HepG2 (cell line): ENCODE data around the gene CFAP92. TPM values are rescaled to one million over a fixed set of nuclear protein-coding genes. Genes with fewer than 3 reads are reported as not detected.
"Not testable (repeated sequence)": the region's sequence is repeated elsewhere in the genome, so short reads cannot be mapped to it uniquely, and the experiment has no call there.

ENCODE experiments used
- ATAC-seq: fragments of 200-7000 bp; cut with Tn5 transposase; 3 replicates; pipeline ENCODE4 v1.9.1; 2020; ENCODE audit warnings: mild to moderate bottlenecking, moderate library complexity
- BruUV-seq: library from RNA; stranded (reverse); fragments of 400-500 nt; replicated peaks from 2 replicates; lab custom pipeline; 2021; lab: Mats Ljungman, UMichigan
- CTCF ChIA-PET: fragments of 300-600 bp; formaldehyde crosslinking; extraction: SDS; loops from one replicate; lab custom pipeline; 2021; ENCODE audit warnings: low total read pairs, inconsistent platforms, low intra/inter-chr PET ratio; lab: Yijun Ruan, JAX
- POLR2A ChIA-PET: fragments of 350-600 bp; sonication (Branson Sonifier 250); formaldehyde crosslinking; loops from one replicate; lab custom pipeline; 2020; ENCODE audit warnings: antibody characterized with exemption, inconsistent platforms; lab: Yijun Ruan, JAX
- DNase-seq: peaks from one replicate; pipeline ENCODE4 v3.0.0-alpha.2; 2015; ENCODE audit warnings: low spot score
- FAIRE-seq: peaks from 3 replicates; lab custom pipeline; 2011; peaks lifted over from hg19 to GRCh38; lab: Jason Lieb, UNC
- H2AFZ ChIP-seq: one replicate; pipeline ENCODE4 v1.6.1; 2011; ENCODE audit warnings: low read length, inconsistent platforms
- H3K27ac ChIP-seq: fragments of 300-600 bp; 3 replicates; pipeline ENCODE4 v1.8.0; 2011; ENCODE audit warnings: mixed run types, mild to moderate bottlenecking, mixed read lengths, low read length, inconsistent platforms; ENCODE audit not compliant: insufficient read depth; ENCODE audit errors: extremely low read length
- H3K27me3 ChIP-seq, 2 experiments: fragments of 200-600 bp in 1 of 2; 2 replicates in 1 of 2; 3 replicates in 1 of 2; pipeline versions ENCODE4 v1.6.0 to v1.8.0; 2011; ENCODE audit warnings: low read length in 2 of 2, mild to moderate bottlenecking in 2 of 2, moderate library complexity in 2 of 2, inconsistent platforms in 1 of 2; ENCODE audit not compliant: insufficient read depth in 2 of 2, control insufficient read depth in 1 of 2
- H3K36me3 ChIP-seq, 2 experiments: fragments of 200-600 bp in 1 of 2; replicated peaks in 1 of 2; 2 replicates in 1 of 2; 3 replicates in 1 of 2; pipeline versions ENCODE4 v1.5.1 to v1.8.0; 2011; ENCODE audit warnings: low read length in 2 of 2, inconsistent platforms in 1 of 2; ENCODE audit not compliant: insufficient read depth in 2 of 2, control insufficient read depth in 1 of 2
- H3K4me1 ChIP-seq: 2 replicates; pipeline ENCODE4 v1.5.1; 2012; ENCODE audit warnings: low read length, inconsistent platforms; ENCODE audit not compliant: insufficient read depth
- H3K4me2 ChIP-seq: 2 replicates; pipeline ENCODE4 v1.6.0; 2011; ENCODE audit warnings: low read depth, low read length, inconsistent platforms
- H3K4me3 ChIP-seq, 3 experiments: fragments of 200-600 bp in 1 of 3; sonication (generic), shearing (Covaris generic) in 1 of 3; replicated peaks in 1 of 3; 2 replicates each; pipeline ENCODE4 v1.5.1; 2011 to 2016; ENCODE audit warnings: low read length in 3 of 3, inconsistent platforms in 2 of 3, low read depth in 2 of 3, mild to moderate bottlenecking in 2 of 3, control low read depth in 1 of 3, mixed read lengths in 1 of 3; ENCODE audit not compliant: insufficient read depth in 1 of 3
- H3K79me2 ChIP-seq: one replicate; pipeline ENCODE4 v1.6.1; 2011; ENCODE audit warnings: low read length, inconsistent platforms; ENCODE audit not compliant: insufficient read depth
- H3K9ac ChIP-seq: 2 replicates; pipeline ENCODE4 v1.6.0; 2011; ENCODE audit warnings: mild to moderate bottlenecking, low read depth, low read length, inconsistent platforms; ENCODE audit not compliant: insufficient read depth
- H3K9me3 ChIP-seq: 2 replicates; pipeline ENCODE4 v1.5.1; 2012; ENCODE audit warnings: mild to moderate bottlenecking, low read length
- H4K20me1 ChIP-seq: 2 replicates; pipeline ENCODE4 v1.6.0; 2011; ENCODE audit warnings: inconsistent platforms, mild to moderate bottlenecking, low read length, moderate library complexity; ENCODE audit not compliant: insufficient read depth
- SETDB1 ChIP-seq: sonication (generic); formaldehyde crosslinking; IDR thresholded peaks from 2 replicates; pipeline ENCODE4 v1.5.1; 2020; ENCODE audit warnings: missing genetic modification reagents, mild to moderate bottlenecking, borderline replicate concordance
- SP140L ChIP-seq: sonication (generic); formaldehyde crosslinking; IDR thresholded peaks from 2 replicates; pipeline ENCODE4 v1.4.0; 2020; ENCODE audit warnings: missing genetic modification reagents, borderline replicate concordance
- TBX3 ChIP-seq: fragments of 450-650 bp; IDR thresholded peaks from 2 replicates; pipeline ENCODE4 v1.6.1; 2017; ENCODE audit warnings: antibody characterized with exemption, mild to moderate bottlenecking, inconsistent platforms, borderline replicate concordance
- WGBS: methylation state at CpG from one replicate; pipeline ENCODE4 v1.1.6; 2017; ENCODE audit warnings: low lambda C conversion rate; 5-methylcytosine and 5-hydroxymethylcytosine counted together
- in situ Hi-C: cut with HindIII; loops from 2 replicates; pipeline ENCODE4 v1.10.0; 2017; ENCODE audit warnings: low pct_unique_long_range_greater_than_20kb; ENCODE audit not compliant: extremely low pct_ligation_motif_present
- intact Hi-C: fragments of 100-400 bp; cut with micrococcal nuclease; formaldehyde crosslinking; loops from one replicate; pipeline ENCODE4 v1.10.0; 2022; ENCODE audit not compliant: unreplicated experiment
- polyA plus RNA-seq, 8 experiments: library from polyadenylated mRNA; depleted of rRNA in 3 of 8; stranded (reverse) in 7 of 8; unstranded in 1 of 8; fragments of >200 nt; fragmentation: Illumina TruSeq in 4 of 8; extraction: Trizol in 4 of 8; gene quantifications; 2 replicates each; pipeline versions ENCODE4 v1.2.1 to v1.2.3, GENCODE V29; 2011 to 2016; ENCODE audit warnings: low read depth in 4 of 8, missing spikeins in 1 of 8, mixed read lengths in 1 of 8; ENCODE audit not compliant: insufficient read depth in 1 of 8
- total RNA-seq, 5 experiments: library from RNA; depleted of rRNA; stranded (reverse); fragments of >200 nt; fragmentation: Illumina TruSeq; extraction: Trizol; gene quantifications; 2 replicates each; pipeline ENCODE4 v1.2.3, GENCODE V29; 2016; ENCODE audit warnings: low read depth in 1 of 5
- TF ChIP-seq, protein P1 (sequence below): sonication (generic); formaldehyde crosslinking; IDR thresholded peaks from 2 replicates; pipeline ENCODE4 v1.4.0; 2020; ENCODE audit warnings: missing genetic modification reagents

Gene CFAP92
- total and polyA plus RNA-seq, 2 of the 13 experiments (the other 11 are each of a cell fraction or from before 2014, with no cell fraction given) = 0.18 to 0.46 TPM

DNA sequence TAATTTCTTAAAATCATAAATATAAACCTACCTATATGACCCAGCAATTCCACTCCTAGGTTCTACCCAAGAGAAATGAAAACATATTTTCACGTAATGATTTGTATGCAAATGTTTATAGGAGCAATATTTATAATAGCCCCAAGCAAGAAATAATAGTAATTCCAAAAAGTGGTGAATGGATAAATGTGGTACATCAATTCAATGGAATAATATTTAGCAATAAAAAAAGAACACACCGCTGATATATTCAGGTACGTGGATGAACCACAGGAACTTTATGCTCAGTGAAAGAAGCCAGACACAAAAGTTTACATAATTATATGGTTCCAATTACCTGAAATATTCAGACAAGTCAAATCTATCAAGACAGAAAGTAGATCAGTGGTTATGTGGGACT, 64.5 kb downstream of the CFAP92 start:
- no peaks in the 10 kb centered on the region for H4K20me1 ChIP-seq
- 55% methylated on average over 3 of the region's 3 CpGs for WGBS
- ATAC-seq (no peak), DNase-seq (no peak), FAIRE-seq (no peak)
- H3K4me3 ChIP-seq = no peak overlapping the region
- no peak for TF ChIP-seq SETDB1 (CRISPR knock-in tag)
- no peak for TF ChIP-seq TBX3
- no peak for TF ChIP-seq SP140L (CRISPR knock-in tag)
- TF ChIP-seq, protein P1, sequence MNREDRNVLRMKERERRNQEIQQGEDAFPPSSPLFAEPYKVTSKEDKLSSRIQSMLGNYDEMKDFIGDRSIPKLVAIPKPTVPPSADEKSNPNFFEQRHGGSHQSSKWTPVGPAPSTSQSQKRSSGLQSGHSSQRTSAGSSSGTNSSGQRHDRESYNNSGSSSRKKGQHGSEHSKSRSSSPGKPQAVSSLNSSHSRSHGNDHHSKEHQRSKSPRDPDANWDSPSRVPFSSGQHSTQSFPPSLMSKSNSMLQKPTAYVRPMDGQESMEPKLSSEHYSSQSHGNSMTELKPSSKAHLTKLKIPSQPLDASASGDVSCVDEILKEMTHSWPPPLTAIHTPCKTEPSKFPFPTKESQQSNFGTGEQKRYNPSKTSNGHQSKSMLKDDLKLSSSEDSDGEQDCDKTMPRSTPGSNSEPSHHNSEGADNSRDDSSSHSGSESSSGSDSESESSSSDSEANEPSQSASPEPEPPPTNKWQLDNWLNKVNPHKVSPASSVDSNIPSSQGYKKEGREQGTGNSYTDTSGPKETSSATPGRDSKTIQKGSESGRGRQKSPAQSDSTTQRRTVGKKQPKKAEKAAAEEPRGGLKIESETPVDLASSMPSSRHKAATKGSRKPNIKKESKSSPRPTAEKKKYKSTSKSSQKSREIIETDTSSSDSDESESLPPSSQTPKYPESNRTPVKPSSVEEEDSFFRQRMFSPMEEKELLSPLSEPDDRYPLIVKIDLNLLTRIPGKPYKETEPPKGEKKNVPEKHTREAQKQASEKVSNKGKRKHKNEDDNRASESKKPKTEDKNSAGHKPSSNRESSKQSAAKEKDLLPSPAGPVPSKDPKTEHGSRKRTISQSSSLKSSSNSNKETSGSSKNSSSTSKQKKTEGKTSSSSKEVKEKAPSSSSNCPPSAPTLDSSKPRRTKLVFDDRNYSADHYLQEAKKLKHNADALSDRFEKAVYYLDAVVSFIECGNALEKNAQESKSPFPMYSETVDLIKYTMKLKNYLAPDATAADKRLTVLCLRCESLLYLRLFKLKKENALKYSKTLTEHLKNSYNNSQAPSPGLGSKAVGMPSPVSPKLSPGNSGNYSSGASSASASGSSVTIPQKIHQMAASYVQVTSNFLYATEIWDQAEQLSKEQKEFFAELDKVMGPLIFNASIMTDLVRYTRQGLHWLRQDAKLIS (CRISPR knock-in tag) = no peak
- CTCF ChIA-PET = no interaction called here
- no TSS peak for BruUV-seq
- H3K9me3 ChIP-seq = no peaks in the 10 kb centered on the region; the same call in 1 of the 2 replicates
- no peak overlapping the region for H3K27ac ChIP-seq
- H2AFZ ChIP-seq = no peak overlapping the region
- H3K9ac ChIP-seq = no peak overlapping the region
- H3K79me2 ChIP-seq = no peaks in the 10 kb centered on the region
- H3K4me2 ChIP-seq = no peak overlapping the region
- H3K4me1 ChIP-seq = no peaks in the 10 kb centered on the region
- intact Hi-C loops (no loop called here), in situ Hi-C loops (no loop called here)
- POLR2A ChIA-PET = no interaction called here
- peaks cover 0 to 16% of the 10 kb centered on the region in 2 experiments; a peak in 2 of 5 replicates for H3K27me3 ChIP-seq
- no peaks in the 10 kb centered on the region for H3K36me3 ChIP-seq

DNA sequence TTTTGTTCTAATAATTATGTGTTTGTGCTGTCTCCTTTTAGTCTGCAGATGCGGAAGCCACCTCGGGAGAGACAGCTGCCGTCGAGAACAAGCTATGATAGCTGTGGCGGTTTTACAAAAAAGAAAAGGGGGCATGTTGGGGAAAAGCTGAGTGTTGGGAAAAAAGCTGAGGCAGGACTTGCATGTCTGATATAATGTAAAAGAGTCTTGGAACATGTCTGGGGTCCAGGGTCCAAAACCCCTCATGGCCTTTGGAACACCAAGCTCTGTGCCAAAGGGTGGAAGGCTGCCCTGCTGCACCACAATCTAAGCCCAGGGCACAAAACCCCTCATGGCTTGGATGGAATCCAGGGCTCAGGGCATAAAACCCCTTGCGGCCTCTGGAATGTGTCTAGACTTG, 69.9 kb downstream of the CFAP92 start:
- H3K4me1 ChIP-seq, H3K27me3 ChIP-seq, DNase-seq, in situ Hi-C loops, FAIRE-seq, H3K9me3 ChIP-seq, H3K4me3 ChIP-seq, intact Hi-C loops, ATAC-seq, POLR2A ChIA-PET, H3K36me3 ChIP-seq, H3K79me2 ChIP-seq, H3K27ac ChIP-seq, BruUV-seq, H3K4me2 ChIP-seq, CTCF ChIA-PET, H3K9ac ChIP-seq, H2AFZ ChIP-seq, H4K20me1 ChIP-seq: not testable (repeated sequence)
- 96% methylated on average over 6 of the region's 6 CpGs for WGBS
